ENCODE data around the gene NEUROG1.

The NEUROG1 gene

GRCh38 chr5:135535820-135536801 is at the start of gene NEUROG1:
NEUROG1 (minus strand) TSS chr5:135535964; CDS start chr5:135535690, 274 bp downstream.
- DNase-seq (ENCODE audit: low spot score) = no peak

- no peak for DNase-seq (ENCODE audit: low spot score)
Observed at GRCh38 chr5:135584918-135585317, 49.2 kb upstream of the NEUROG1 start.

GRCh38 chr5:135584276-135584675 is 48.5 kb upstream of the NEUROG1 start:
- DNase-seq (ENCODE audit: low spot score) = no peak

- DNase-seq (ENCODE audit: low spot score) = no peak
Observed at GRCh38 chr5:135582099-135582781, 46.5 kb upstream of the NEUROG1 start.

- no peak for DNase-seq (ENCODE audit: low spot score)
Observed at GRCh38 chr5:135578685-135579341, 43.0 kb upstream of the NEUROG1 start, which contains the start of gene CXCL14. CXCL14 (minus strand) TSS chr5:135578991; CDS start chr5:135578778, 213 bp downstream.

GRCh38 chr5:135578305-135578684 is 42.5 kb upstream of the NEUROG1 start:
- no peak for DNase-seq (ENCODE audit: low spot score)

- DNase-seq (ENCODE audit: low spot score) = no peak
Observed at GRCh38 chr5:135577421-135577820, 41.7 kb upstream of the NEUROG1 start.

- no peak for DNase-seq (ENCODE audit: low spot score)
Observed at GRCh38 chr5:135576075-135576599, 40.4 kb upstream of the NEUROG1 start.

- no peak for DNase-seq (ENCODE audit: low spot score)
Observed at GRCh38 chr5:135574493-135574892, 38.7 kb upstream of the NEUROG1 start.

- no peak for DNase-seq (ENCODE audit: low spot score)
Observed at GRCh38 chr5:135571902-135572301, 36.1 kb upstream of the NEUROG1 start.

GRCh38 chr5:135571066-135571609 is 35.4 kb upstream of the NEUROG1 start:
- DNase-seq (ENCODE audit: low spot score) = no peak

- DNase-seq (ENCODE audit: low spot score) = no peak
Observed at GRCh38 chr5:135570453-135570764, 34.6 kb upstream of the NEUROG1 start.

- no peak for DNase-seq (ENCODE audit: low spot score)
Observed at GRCh38 chr5:135569755-135570452, 34.1 kb upstream of the NEUROG1 start.

GRCh38 chr5:135568923-135569360 is 33.2 kb upstream of the NEUROG1 start:
- DNase-seq (ENCODE audit: low spot score) = no peak

GRCh38 chr5:135568246-135568645 is 32.5 kb upstream of the NEUROG1 start:
- no peak for DNase-seq (ENCODE audit: low spot score)

- DNase-seq (ENCODE audit: low spot score) = no peak
Observed at GRCh38 chr5:135567661-135568060, 31.9 kb upstream of the NEUROG1 start.

GRCh38 chr5:135566422-135567400 is 30.9 kb upstream of the NEUROG1 start:
- no peak for DNase-seq (ENCODE audit: low spot score)

GRCh38 chr5:135565725-135566421 is 30.1 kb upstream of the NEUROG1 start:
- peak; percentile 61 for DNase-seq (ENCODE audit: low spot score)

- DNase-seq (ENCODE audit: low spot score) = no peak
Observed at GRCh38 chr5:135565266-135565665, 29.5 kb upstream of the NEUROG1 start.

Measured in CD4-positive, alpha-beta T cell treated with Interleukin-15 for 4 hours (primary cell).